HCT116 (cell line): Measurements from ENCODE around the gene SH3GL3. TPM values are rescaled to one million over a fixed set of nuclear protein-coding genes. Genes with fewer than 3 reads are reported as not detected.

Source experiments
- ATAC-seq: fragments of 200-7000 bp; cut with Tn5 transposase; 2 replicates; pipeline ENCODE4 v1.9.1; 2020; ENCODE audit warnings: mild to moderate bottlenecking, moderate library complexity
- BruUV-seq: library from RNA; stranded (reverse); fragments of 400-500 nt; replicated peaks from 2 replicates; lab custom pipeline; 2021; lab: Mats Ljungman, UMichigan
- CTCF ChIA-PET: fragments of 300-600 bp; sonication (Branson Sonifier 250); formaldehyde crosslinking; loops from one replicate; lab custom pipeline; 2021; ENCODE audit warnings: antibody characterized with exemption; lab: Charles Lee
- POLR2A ChIA-PET: fragments of 300-600, 350-600 bp; sonication (Branson Sonifier 250); formaldehyde crosslinking; loops from one replicate; lab custom pipeline; 2021; ENCODE audit warnings: antibody characterized with exemption; lab: Charles Lee
- RAD21 ChIA-PET, 2 experiments: fragments of 300-600 bp; sonication (Branson Sonifier 250); formaldehyde crosslinking; loops; one replicate each; lab custom pipeline; 2023; ENCODE audit warnings: low total read pairs in 2 of 2; ENCODE audit not compliant: uncharacterized antibody in 2 of 2, unreplicated experiment in 2 of 2, low non-redundant PET in 1 of 2; lab: Charles Lee
- DNase-seq: peaks from one replicate; pipeline ENCODE4 v3.0.0-alpha.2; 2010; ENCODE audit warnings: low read depth, low spot score
- H2AFZ ChIP-seq: fragments of 200-600 bp; shearing (Covaris generic), sonication (generic); 2 replicates; pipeline ENCODE4 v1.6.1; 2017; ENCODE audit warnings: low read depth, mixed run types, mixed read lengths, antibody characterized with exemption, low read length; ENCODE audit not compliant: poor library complexity, severe bottlenecking
- H3K27ac ChIP-seq: 2 replicates; pipeline ENCODE4 v1.5.1; 2012; ENCODE audit warnings: low read depth, low read length
- H3K27me3 ChIP-seq: fragments of 200-600 bp; sonication (generic); 2 replicates; pipeline ENCODE4 v1.6.1; 2016; ENCODE audit warnings: mixed run types, low read length, mixed read lengths; ENCODE audit not compliant: insufficient read depth
- H3K36me3 ChIP-seq, 2 experiments: fragments of 200-500 bp in 1 of 2; fragments of 200-600 bp in 1 of 2; sonication (Bioruptor generic) in 1 of 2; sonication (generic) in 1 of 2; 2 replicates each; pipeline versions ENCODE4 v1.5.1 to v1.6.1; 2014 to 2016; ENCODE audit warnings: low read length in 2 of 2, inconsistent platforms in 1 of 2, mixed read lengths in 1 of 2, mixed run types in 1 of 2; ENCODE audit not compliant: insufficient read depth in 2 of 2, control insufficient read depth in 1 of 2
- H3K4me1 ChIP-seq, 2 experiments: fragments of 200-600 bp in 1 of 2; sonication (generic) in 1 of 2; 2 replicates each; pipeline versions ENCODE4 v1.5.1 to v1.6.1; 2012 to 2017; ENCODE audit warnings: low read length in 2 of 2, inconsistent platforms in 1 of 2, mild to moderate bottlenecking in 1 of 2, mixed read lengths in 1 of 2, mixed run types in 1 of 2, moderate library complexity in 1 of 2; ENCODE audit not compliant: insufficient read depth in 2 of 2, control insufficient read depth in 1 of 2
- H3K4me2 ChIP-seq: fragments of 200-600 bp; sonication (generic); 2 replicates; pipeline ENCODE4 v1.6.1; 2017; ENCODE audit warnings: mixed run types, low read length, mixed read lengths
- H3K4me3 ChIP-seq, 2 experiments: fragments of 200-600 bp in 1 of 2; sonication (generic) in 1 of 2; replicated peaks in 1 of 2; 2 replicates each; pipeline ENCODE4 v1.5.1; 2011 to 2016; ENCODE audit warnings: low read length in 2 of 2, control low read depth in 1 of 2, low read depth in 1 of 2, mild to moderate bottlenecking in 1 of 2, mixed read lengths in 1 of 2, mixed run types in 1 of 2
- H3K79me2 ChIP-seq: fragments of 200-600 bp; sonication (generic); 2 replicates; pipeline ENCODE4 v1.6.1; 2017; ENCODE audit warnings: mild to moderate bottlenecking, mixed run types, low read length, moderate library complexity, mixed read lengths; ENCODE audit not compliant: insufficient read depth
- H3K9ac ChIP-seq: fragments of 200-600 bp; sonication (generic); 2 replicates; pipeline ENCODE4 v1.6.1; 2016; ENCODE audit warnings: low read length, mixed read lengths
- H3K9me2 ChIP-seq: fragments of 200-600 bp; sonication (generic), shearing (Covaris generic); 2 replicates; pipeline ENCODE4 v1.6.1; 2017; ENCODE audit warnings: mixed run types, mild to moderate bottlenecking, moderate library complexity; ENCODE audit not compliant: insufficient read depth
- H3K9me3 ChIP-seq, 2 experiments: fragments of 200-500 bp in 1 of 2; fragments of 200-600 bp in 1 of 2; sonication (Bioruptor generic) in 1 of 2; sonication (generic) in 1 of 2; 2 replicates each; pipeline ENCODE4 v1.6.1; 2014 to 2017; ENCODE audit warnings: low read length in 2 of 2, mixed read lengths in 2 of 2, inconsistent platforms in 1 of 2, low read depth in 1 of 2, mild to moderate bottlenecking in 1 of 2, mixed run types in 1 of 2, moderate library complexity in 1 of 2; ENCODE audit not compliant: control insufficient read depth in 1 of 2, insufficient read depth in 1 of 2
- H4K20me1 ChIP-seq: fragments of 200-600 bp; sonication (generic), shearing (Covaris generic); 2 replicates; pipeline ENCODE4 v1.6.1; 2017; ENCODE audit warnings: mixed run types, mild to moderate bottlenecking, moderate library complexity; ENCODE audit not compliant: insufficient read depth
- CTCF ChIP-seq, 3 experiments: fragments of 200-600 bp in 1 of 3; sonication (generic) in 1 of 3; IDR thresholded peaks in 2 of 3; conservative IDR thresholded peaks in 1 of 3; 2 replicates each; pipeline ENCODE4 v1.5.1; 2012 to 2017; ENCODE audit warnings: low read depth in 2 of 3, low read length in 2 of 3, antibody characterized with exemption in 1 of 3, borderline replicate concordance in 1 of 3, control low read depth in 1 of 3, mild to moderate bottlenecking in 1 of 3, mixed read lengths in 1 of 3, mixed run types in 1 of 3, moderate library complexity in 1 of 3; ENCODE audit not compliant: insufficient read depth in 1 of 3
- ELF1 ChIP-seq: IDR thresholded peaks from 2 replicates; pipeline ENCODE4 v1.6.1; 2012; ENCODE audit warnings: low read depth, borderline replicate concordance
- JUND ChIP-seq: IDR thresholded peaks from 2 replicates; pipeline ENCODE4 v1.6.1; 2012
- MAX ChIP-seq: IDR thresholded peaks from 2 replicates; pipeline ENCODE4 v1.6.1; 2012
- POLR2AphosphoS5 ChIP-seq: IDR thresholded peaks from 2 replicates; pipeline ENCODE4 v1.6.1; 2011; ENCODE audit warnings: mild to moderate bottlenecking, low read depth, low read length, moderate library complexity
- SRF ChIP-seq: IDR thresholded peaks from 2 replicates; pipeline ENCODE4 v1.6.1; 2012; ENCODE audit warnings: low read depth
- ZFX ChIP-seq: fragments of 450-650 bp; IDR thresholded peaks from 2 replicates; pipeline ENCODE4 v1.6.1; 2017
- intact Hi-C: fragments of 100-400 bp; cut with micrococcal nuclease; formaldehyde crosslinking; loops from 2 replicates; pipeline ENCODE4 v1.10.0; 2022
- total RNA-seq: library from RNA; stranded (reverse); gene quantifications from one replicate; pipeline ENCODE4 v1.2.1, GENCODE V29; 2021; ENCODE audit not compliant: unreplicated experiment

Gene SH3GL3
- total RNA-seq, 1 experiment from 2014 or later: 1.3 TPM

DNA sequence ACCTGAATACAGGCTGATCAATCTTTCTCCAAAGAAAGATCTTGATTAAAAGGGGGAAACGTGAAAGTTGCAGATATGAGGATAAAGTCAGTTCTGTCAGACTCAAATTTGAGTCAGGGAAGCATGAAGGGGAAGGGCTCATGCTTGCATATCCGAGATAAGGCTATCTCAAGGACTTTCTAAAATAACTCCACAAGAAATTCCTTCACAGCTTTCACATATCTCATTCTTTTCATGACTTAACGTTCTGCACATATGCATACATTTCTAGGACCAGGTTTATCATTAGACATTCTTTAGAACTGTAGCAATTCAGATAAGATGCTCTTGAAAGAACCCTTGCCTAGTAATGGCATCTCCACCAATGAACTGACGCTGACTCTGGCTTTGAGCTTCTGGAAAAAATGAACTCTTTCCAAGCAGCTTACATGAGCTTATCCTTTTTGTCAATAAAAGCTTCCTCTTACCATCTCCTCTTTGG lies 15.9 kb downstream of the SH3GL3 start:
- no peak overlapping the region for H2AFZ ChIP-seq
- H3K36me3 ChIP-seq: no peaks in the 10 kb centered on the region
- no peaks in the 10 kb centered on the region; the same call in 1 of the 2 replicates for H4K20me1 ChIP-seq
- CTCF ChIA-PET: no interaction called here
- H3K79me2 ChIP-seq: no peaks in the 10 kb centered on the region
- no peaks in the 10 kb centered on the region for H3K9me3 ChIP-seq
- H3K4me2 ChIP-seq: no peak overlapping the region
- no peak for ATAC-seq
- RAD21 ChIA-PET: no interaction called here
- BruUV-seq: no TSS peak
- no peak overlapping the region for H3K4me3 ChIP-seq
- DNase-seq: no peak
- H3K27ac ChIP-seq: no peak overlapping the region
- no peaks in the 10 kb centered on the region for H3K27me3 ChIP-seq
- H3K4me1 ChIP-seq: no peaks in the 10 kb centered on the region
- H3K9ac ChIP-seq: no peak overlapping the region
- no peak for TF ChIP-seq ZFX
- TF ChIP-seq SRF: no peak
- TF ChIP-seq, all 23 proteins: peak for 0
- POLR2A ChIA-PET: no interaction called here
- H3K9me2 ChIP-seq: no peaks in the 10 kb centered on the region
- intact Hi-C loops: no loop called here

- Histone ChIP-seq H2AFZ (no peak overlapping the region), H3K4me2 (no peak overlapping the region), H3K27ac (no peak overlapping the region), H3K79me2 (no peaks in the 10 kb centered on the region), H4K20me1 (no peaks in the 10 kb centered on the region; the same call in 1 of the 2 replicates), H3K27me3 (no peaks in the 10 kb centered on the region), H3K4me1 (no peaks in the 10 kb centered on the region), H3K9ac (no peak overlapping the region), H3K4me3 (no peak overlapping the region), H3K36me3 (no peaks in the 10 kb centered on the region), H3K9me3 (no peaks in the 10 kb centered on the region), H3K9me2 (no peaks in the 10 kb centered on the region)
- DNase-seq: no peak
- ATAC-seq: no peak
- POLR2A ChIA-PET: no interaction called here
- intact Hi-C loops: no loop called here
- no TSS peak for BruUV-seq
- CTCF ChIA-PET: no interaction called here
- no peak for TF ChIP-seq MAX
- TF ChIP-seq CTCF (IDR thresholded peaks at IDR 0.05 in 2 of 3, conservative IDR thresholded peaks at IDR 0.05 in 1 of 3; ENCODE audit: borderline replicate concordance in 1 of 3, insufficient read depth in 1 of 3, low read depth in 2 of 3, low read length in 2 of 3): no peak
- TF ChIP-seq POLR2AphosphoS5: no peak
- no peak for TF ChIP-seq ELF1
- TF ChIP-seq JUND: no peak
- RAD21 ChIA-PET: no interaction called here
Measured at GRCh38 chr15:83470887-83471286, 23.7 kb downstream of the SH3GL3 start.
